GM04503 (cell line): ENCODE measurements around the gene MTHFD2L.

Experiments
- DNase-seq: peaks from one replicate; pipeline ENCODE4 v3.0.0-alpha.2; 2012; ENCODE audit warnings: low read depth

MTHFD2L gene

DNA sequence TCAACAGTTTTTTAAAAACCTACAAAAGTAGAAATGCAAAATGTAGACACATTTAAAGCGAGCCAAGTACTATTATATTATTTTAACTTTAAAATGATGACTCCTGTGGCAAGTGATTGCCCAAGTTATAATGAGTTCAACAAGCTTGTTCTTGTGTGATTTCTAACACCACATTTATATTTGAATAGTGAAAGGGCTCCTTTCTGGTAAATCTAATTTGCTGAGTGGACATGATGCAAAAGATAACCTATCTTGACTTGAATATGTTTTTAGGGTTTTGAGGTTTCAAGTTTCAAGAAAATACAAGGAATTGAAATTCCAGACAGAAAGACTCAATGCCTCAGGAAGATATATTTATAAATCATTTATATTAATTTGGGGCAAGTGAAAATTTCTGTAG lies 149.3 kb downstream of the MTHFD2L start:
- no peak for DNase-seq

GRCh38 chr4:74308215-74308614 lies 150.3 kb downstream of the MTHFD2L start, which contains the start of gene EPGN:
EPGN (plus strand) TSS chr4:74308470; CDS start chr4:74308534, 64 bp downstream.
- DNase-seq, result no peak

GRCh38 chr4:74309223-74309622 lies 151.3 kb downstream of the MTHFD2L start:
- no peak for DNase-seq

- no peak for DNase-seq
Observed at GRCh38 chr4:74311696-74312313, 153.9 kb downstream of the MTHFD2L start.

DNA sequence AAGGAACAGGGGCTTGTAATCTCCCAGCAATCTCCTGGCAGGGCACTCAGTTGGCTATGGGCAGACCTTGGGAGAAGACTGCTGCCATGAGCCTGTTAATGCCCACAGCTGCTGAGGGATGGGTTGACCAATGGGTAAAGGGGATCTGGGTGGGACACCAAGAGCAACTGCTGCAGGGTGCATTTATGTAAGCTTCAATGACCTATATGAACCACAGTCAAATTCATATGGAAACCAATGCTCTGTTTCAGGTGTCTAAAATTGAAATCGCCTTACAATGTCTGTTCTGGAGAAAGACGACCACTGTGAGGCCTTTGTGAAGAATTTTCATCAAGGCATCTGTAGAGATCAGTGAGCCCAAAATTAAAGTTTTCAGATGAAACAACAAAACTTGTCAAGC lies 156.4 kb downstream of the MTHFD2L start:
- DNase-seq, result no peak

DNA sequence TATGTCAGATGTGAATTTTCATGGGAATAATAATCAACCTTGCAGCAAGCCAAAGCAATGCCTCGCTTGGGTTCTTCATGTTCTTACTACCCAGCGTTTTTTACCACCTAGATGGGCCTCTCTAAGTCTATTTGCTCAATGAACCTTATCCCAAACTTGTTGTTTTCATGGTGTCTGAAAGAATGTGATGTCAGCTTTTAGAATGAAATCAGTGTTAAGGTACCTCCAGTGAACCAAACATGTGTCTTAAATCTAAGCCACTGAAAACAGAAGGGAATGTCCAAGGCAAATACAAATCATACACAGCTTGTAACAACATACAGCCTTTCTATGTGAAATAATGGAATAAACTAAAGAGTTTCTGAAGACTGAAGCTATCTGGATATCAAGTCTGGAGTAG lies 157.0 kb downstream of the MTHFD2L start:
- no peak for DNase-seq

DNA sequence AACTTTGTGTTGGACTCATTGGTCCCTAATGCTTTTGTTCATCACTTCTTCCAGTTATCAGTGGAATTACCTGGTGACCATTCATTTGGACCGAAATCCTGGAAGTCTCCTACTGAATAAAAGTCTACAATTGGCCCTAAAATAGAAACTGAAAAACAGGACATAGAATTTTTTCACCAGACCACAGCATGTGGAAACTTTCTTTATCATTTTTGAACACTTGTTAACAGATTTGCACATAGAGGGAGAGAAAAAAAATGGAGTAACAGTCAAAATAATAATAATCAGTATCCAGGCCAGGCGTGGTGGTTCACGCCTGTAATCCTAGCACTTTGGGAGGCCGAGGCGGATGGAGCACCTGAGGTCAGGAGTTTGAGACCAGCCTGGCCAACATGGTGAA lies 157.5 kb downstream of the MTHFD2L start:
- DNase-seq, result no peak

DNA sequence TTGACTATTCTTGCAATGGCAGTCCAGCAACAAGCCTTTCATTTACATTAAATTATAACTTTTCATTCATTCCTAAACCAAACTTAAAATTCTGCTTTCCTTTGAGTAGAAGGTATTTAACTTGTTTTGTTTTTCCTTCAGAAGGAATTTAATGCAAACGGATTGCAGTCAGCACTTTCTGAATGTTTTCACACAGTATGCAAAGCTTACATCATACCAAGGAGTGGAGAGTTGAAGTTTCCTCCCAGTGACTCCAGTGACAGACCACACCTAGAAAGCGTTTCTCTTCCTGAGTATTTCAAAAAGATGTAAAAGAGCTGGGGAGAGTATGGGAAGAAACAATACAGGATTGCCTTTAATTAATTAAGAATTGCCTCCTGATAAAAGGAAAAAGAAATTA lies 158.5 kb downstream of the MTHFD2L start:
- no peak for DNase-seq

DNA sequence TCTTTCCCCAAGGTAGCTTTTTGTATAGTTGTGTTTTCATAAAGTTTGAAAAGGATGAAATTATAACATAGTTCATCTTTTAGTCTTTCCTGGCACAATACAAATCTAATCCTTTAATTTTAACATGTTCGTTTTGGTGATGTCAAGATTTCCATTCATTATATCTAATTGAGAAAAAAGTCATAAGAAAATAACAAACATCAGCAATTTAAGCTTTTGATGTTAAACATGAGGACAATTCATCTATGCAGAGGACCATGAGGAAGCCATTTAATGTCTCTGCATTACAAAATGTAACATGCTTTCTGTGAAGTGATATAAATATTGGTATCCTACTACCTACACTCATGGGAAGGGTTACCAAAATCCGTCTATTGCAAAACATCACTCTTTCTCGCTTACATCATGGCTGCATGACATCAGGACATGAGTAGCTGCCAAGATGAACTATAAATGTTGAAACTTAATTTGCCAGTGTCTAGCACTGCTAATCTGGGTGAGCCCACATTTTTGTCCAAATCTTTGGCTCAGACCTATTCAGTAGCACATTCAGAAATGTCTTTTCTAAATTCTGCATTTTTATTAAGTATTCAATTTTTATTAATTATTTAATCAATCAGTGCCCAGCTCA lies 159.8 kb downstream of the MTHFD2L start:
- DNase-seq, result no peak

GRCh38 chr4:74318276-74318675 lies 160.4 kb downstream of the MTHFD2L start:
- DNase-seq, result no peak

GRCh38 chr4:74319470-74319869 lies 161.6 kb downstream of the MTHFD2L start:
- no peak for DNase-seq

DNA sequence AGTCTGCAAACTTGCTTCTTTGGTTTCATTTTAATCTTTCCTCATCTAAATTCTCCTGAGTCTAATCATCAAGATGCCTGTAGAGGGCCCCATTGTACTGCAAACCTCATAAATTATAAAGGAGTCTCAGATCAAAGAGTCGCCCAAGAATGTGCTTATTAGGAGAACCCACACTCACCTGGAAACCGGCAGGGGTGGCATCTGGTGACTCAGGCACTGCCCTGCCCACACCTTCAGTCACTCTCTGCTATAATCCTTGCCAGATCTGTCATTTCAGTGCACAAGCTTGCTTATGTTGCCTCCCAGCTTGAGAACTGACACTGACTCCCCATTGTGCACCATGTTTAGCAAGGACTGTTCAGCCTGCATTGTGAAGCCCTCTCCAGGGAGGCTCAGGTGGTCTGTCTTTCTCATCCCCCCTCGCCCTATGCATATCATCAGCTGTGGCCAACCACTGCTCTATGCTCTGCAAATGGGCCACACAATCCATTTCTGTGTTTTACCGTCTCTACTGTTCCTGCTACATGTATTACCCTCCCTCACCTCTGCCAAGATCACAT lies 162.7 kb downstream of the MTHFD2L start:
- no peak for DNase-seq

DNA sequence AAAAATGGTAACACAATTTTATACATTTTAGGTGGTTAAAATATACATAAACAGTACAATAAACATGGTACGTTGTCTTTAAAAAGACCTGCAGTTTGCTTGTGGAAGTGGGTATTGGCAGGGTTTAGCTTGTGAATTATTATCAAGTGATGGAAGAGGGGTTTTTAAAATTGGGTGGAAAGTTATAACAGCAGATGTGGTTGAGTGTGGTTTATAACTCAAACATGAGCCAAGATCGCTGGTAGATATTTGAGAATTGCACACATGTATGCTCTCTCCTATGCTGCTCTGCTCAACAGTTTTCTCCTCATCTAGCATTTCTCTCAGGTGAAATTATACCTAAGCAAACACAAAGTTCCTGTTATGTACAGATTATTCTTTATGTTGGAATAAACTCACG lies 164.4 kb downstream of the MTHFD2L start:
- no peak for DNase-seq

DNA sequence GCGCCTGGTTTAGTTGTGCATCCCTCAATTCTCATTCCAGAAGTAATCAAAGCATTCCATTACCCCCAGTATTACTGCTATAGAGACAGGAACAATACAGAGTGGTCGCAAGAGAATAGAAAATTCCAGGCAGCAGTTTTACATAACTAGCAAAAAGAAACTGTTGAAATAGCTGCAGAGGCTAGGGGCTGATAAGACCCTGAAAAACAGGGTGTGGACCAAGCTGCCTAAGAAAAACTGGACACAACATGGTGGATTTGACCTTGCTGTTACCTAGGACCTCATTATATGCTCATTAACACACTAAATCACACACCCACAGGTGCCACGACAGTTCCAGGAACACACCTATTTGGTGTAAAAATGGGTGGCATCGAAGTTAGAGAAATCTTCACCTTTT lies 165.7 kb downstream of the MTHFD2L start:
- no peak for DNase-seq

DNA sequence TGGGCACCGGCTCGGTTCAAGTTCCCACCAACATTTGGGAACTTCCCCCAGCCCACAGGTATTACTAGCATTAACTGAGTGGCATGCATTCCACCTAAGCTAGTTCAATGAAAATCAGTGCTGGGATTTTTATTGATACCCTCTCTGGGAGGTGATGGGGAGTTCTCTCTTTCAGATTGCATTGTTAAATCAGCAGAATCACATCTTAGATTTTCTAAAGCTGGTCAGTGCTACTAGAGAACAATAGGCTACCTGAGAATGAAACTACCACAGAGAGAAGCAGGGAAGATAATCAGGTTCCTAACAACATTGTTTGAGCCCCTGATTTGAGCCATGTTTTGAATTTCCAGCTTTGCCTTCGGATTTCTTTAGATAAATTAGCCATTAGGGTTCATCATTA lies 166.3 kb downstream of the MTHFD2L start:
- DNase-seq, result no peak

DNA sequence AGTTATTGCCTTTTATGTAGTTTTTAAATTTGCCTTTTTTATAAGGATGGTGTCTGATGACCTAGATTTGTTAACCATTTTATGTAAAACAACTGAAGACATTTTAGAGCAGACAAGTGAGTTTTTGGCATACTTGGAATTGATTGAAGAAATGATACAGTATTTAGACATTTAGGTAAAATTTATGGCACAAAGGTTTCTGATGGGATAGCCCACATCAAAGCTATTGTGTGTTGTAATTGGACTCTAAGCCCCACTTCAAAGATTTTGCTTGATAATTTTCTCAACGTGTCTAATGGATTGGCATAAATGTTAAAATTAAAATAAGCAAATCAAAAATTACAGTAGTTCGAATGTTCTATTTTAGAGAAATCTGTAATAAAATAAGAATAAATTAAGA lies 168.0 kb downstream of the MTHFD2L start:
- no peak for DNase-seq

DNA sequence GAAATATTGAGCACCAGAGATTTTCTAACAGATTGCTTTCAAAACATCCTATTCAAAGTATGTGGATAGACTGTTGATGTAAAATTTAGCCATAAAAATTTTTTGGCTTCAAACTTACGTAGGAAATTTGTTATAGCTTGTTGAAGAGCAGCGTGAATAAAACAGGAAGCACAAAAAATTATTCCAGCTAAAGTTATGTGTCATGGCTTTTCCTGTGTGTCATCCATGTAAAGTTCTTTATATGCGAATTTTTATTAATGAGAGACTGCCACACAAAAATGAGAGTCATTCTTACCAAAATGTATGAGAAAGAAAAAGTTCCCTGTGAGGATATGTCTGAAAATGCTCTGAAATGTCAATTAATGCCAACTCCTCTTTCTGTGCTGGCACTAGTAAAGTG lies 169.8 kb downstream of the MTHFD2L start:
- no peak for DNase-seq

DNA sequence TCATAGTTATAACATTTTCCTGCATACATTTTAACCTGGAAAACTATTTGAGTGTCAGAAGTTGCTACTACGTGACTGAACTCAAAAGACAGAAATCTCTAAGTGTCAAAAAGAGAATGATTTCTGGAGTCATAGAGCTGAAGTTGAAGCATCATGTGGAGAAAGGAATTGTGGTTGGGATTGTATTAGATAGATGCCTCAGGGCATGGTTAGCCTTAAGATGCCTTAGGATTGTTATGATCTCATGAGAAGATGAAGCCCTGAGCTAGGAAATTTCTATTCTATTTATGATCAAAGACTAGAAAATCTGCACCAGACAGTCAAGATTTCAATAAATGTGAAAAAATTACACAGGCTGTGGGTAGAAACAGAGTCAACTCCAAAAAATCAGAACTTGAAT lies 170.6 kb downstream of the MTHFD2L start:
- no peak for DNase-seq

- no peak for DNase-seq
Observed at GRCh38 chr4:74329307-74329706, 171.4 kb downstream of the MTHFD2L start.

DNA sequence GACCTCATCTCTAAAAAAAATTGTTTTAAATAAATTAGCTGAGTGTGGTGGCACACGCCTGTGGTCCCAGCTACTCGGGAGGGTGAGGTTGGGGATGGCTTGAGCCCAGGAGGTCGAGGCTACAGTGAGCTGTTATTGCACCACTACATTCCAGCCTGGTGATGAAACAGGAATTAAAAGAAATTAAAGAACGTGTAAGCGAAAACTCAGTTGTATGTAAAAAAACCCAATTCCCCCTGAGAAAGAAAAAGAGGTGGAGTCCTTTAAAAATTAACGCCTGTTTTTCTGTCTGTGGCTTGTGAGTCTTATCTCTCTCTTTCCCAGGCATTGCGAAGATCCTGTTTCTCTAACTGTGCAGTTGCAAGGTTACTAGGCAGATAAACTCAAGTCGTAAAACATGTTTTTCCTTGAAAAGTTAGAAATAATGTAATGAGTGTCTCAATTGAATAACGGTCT lies 172.4 kb downstream of the MTHFD2L start:
- no peak for DNase-seq

DNA sequence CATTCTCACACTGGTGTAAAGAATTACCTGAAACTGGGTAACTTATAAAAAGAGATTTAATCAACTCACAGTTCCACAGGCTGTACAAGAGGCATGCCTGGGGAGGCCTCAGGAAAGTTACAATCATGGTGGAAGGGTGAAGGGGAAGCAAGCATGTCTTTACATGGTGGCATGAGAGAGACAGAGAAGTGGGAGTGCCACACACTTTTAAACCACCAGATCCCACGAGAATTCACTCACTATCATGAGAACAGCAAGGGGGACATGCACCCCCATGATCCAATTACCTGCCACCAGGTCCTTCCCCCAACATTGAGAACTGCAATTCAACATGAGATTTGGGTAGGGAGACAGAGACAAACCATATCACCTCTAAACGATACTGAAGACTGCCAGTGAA lies 173.3 kb downstream of the MTHFD2L start:
- DNase-seq, result no peak

GRCh38 chr4:74331944-74332343 lies 174.0 kb downstream of the MTHFD2L start:
- DNase-seq, result no peak

DNA sequence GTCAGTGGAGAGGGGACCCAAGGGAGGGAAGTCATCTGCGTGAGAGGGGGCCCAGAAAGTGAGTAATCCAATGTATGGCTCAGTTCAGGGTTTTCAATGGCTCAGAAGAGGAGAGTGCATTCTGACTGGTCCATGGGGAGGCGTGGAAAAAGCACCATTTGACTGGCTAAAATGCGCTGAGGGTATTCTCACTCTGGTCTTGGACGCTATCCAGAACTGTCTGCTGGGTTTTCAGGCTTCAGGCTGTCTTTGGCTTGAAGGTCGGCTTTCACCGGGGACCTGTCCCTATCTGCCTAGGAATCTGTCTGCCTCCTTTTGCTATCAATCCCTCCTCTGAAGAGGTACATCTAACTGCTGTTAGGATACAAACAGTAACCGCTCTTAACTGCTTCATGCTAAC lies 176.7 kb downstream of the MTHFD2L start:
- DNase-seq, result no peak
